Measurements from ENCODE around the gene FMNL3. TPM values are rescaled to one million over a fixed set of nuclear protein-coding genes. Genes with fewer than 3 reads are reported as not detected.

Gene FMNL3
- total RNA-seq, 1 donor = 24.6 TPM

GRCh38 chr12:49646331-49646830, 60.8 kb downstream of the FMNL3 start:
- H3K4me3 ChIP-seq (ENCODE audit: insufficient read depth, low read length) = no peak overlapping the region
- peaks cover 65% of the 10 kb centered on the region for H3K36me3 ChIP-seq (ENCODE audit: insufficient read depth, low read length)
- TF ChIP-seq CTCF (IDR thresholded peaks at IDR 0.05; ENCODE audit: extremely low read depth, low read depth, low read length) = no peak
- H3K79me2 ChIP-seq (ENCODE audit: insufficient read depth, low read length) = no peaks in the 10 kb centered on the region
- no peaks in the 10 kb centered on the region for H4K20me1 ChIP-seq (ENCODE audit: insufficient read depth, low read length)
- no peak overlapping the region for H3K4me2 ChIP-seq (ENCODE audit: insufficient read depth, low read length)
- H3K4me1 ChIP-seq (ENCODE audit: insufficient read depth, low read length) = no peaks in the 10 kb centered on the region
- no peak overlapping the region for H3K27ac ChIP-seq (ENCODE audit: low read depth, low read length)
- H3K27me3 ChIP-seq (ENCODE audit: insufficient read depth, low read length) = no peaks in the 10 kb centered on the region
- H3K9me3 ChIP-seq (ENCODE audit: low read depth, low read length) = no peaks in the 10 kb centered on the region
- DNase-seq (ENCODE audit: insufficient read length, low spot score, missing footprints) = peak; percentile 32
- no peak overlapping the region for H2AFZ ChIP-seq (ENCODE audit: low read length)

GRCh38 chr12:49645146-49646039, 61.8 kb downstream of the FMNL3 start:
- TF ChIP-seq CTCF (IDR thresholded peaks at IDR 0.05; ENCODE audit: extremely low read depth, low read depth, low read length) = no peak
- Histone ChIP-seq H3K79me2 (ENCODE audit: insufficient read depth, low read length) (no peaks in the 10 kb centered on the region), H3K4me3 (ENCODE audit: insufficient read depth, low read length) (no peak overlapping the region), H3K36me3 (ENCODE audit: insufficient read depth, low read length) (peaks cover 61% of the 10 kb centered on the region), H3K4me2 (ENCODE audit: insufficient read depth, low read length) (no peak overlapping the region), H3K9me3 (ENCODE audit: low read depth, low read length) (no peaks in the 10 kb centered on the region), H3K27ac (ENCODE audit: low read depth, low read length) (no peak overlapping the region), H3K4me1 (ENCODE audit: insufficient read depth, low read length) (no peaks in the 10 kb centered on the region), H3K27me3 (ENCODE audit: insufficient read depth, low read length) (no peaks in the 10 kb centered on the region), H4K20me1 (ENCODE audit: insufficient read depth, low read length) (no peaks in the 10 kb centered on the region), H2AFZ (ENCODE audit: low read length) (no peak overlapping the region)
- no peak for DNase-seq (ENCODE audit: insufficient read length, low spot score, missing footprints)

- Histone ChIP-seq H3K4me3 (ENCODE audit: insufficient read depth, low read length) (no peak overlapping the region), H4K20me1 (ENCODE audit: insufficient read depth, low read length) (no peaks in the 10 kb centered on the region), H2AFZ (ENCODE audit: low read length) (no peak overlapping the region), H3K27me3 (ENCODE audit: insufficient read depth, low read length) (no peaks in the 10 kb centered on the region), H3K4me2 (ENCODE audit: insufficient read depth, low read length) (no peak overlapping the region), H3K27ac (ENCODE audit: low read depth, low read length) (no peak overlapping the region), H3K4me1 (ENCODE audit: insufficient read depth, low read length) (no peaks in the 10 kb centered on the region), H3K79me2 (ENCODE audit: insufficient read depth, low read length) (no peaks in the 10 kb centered on the region), H3K36me3 (ENCODE audit: insufficient read depth, low read length) (peaks cover 54% of the 10 kb centered on the region), H3K9me3 (ENCODE audit: low read depth, low read length) (no peaks in the 10 kb centered on the region)
- peak; percentile 97 for DNase-seq (ENCODE audit: insufficient read length, low spot score, missing footprints)
- peak; percentile 93 for TF ChIP-seq CTCF (IDR thresholded peaks at IDR 0.05; ENCODE audit: extremely low read depth, low read depth, low read length)
Measured at GRCh38 chr12:49644620-49644994, 62.6 kb downstream of the FMNL3 start.

GRCh38 chr12:49643961-49644619, 63.1 kb downstream of the FMNL3 start:
- Histone ChIP-seq H3K4me1 (ENCODE audit: insufficient read depth, low read length) (no peaks in the 10 kb centered on the region), H3K27ac (ENCODE audit: low read depth, low read length) (no peak overlapping the region), H3K79me2 (ENCODE audit: insufficient read depth, low read length) (no peaks in the 10 kb centered on the region), H3K4me2 (ENCODE audit: insufficient read depth, low read length) (no peak overlapping the region), H3K27me3 (ENCODE audit: insufficient read depth, low read length) (no peaks in the 10 kb centered on the region), H2AFZ (ENCODE audit: low read length) (no peak overlapping the region), H3K9me3 (ENCODE audit: low read depth, low read length) (no peaks in the 10 kb centered on the region), H3K36me3 (ENCODE audit: insufficient read depth, low read length) (peaks cover 49% of the 10 kb centered on the region), H4K20me1 (ENCODE audit: insufficient read depth, low read length) (no peaks in the 10 kb centered on the region), H3K4me3 (ENCODE audit: insufficient read depth, low read length) (no peak overlapping the region)
- no peak for DNase-seq (ENCODE audit: insufficient read length, low spot score, missing footprints)
- TF ChIP-seq CTCF (IDR thresholded peaks at IDR 0.05; ENCODE audit: extremely low read depth, low read depth, low read length) = no peak
